H7 (cell line): Measurements from ENCODE around the gene FEV. TPM values are rescaled to one million over a fixed set of nuclear protein-coding genes. Genes with fewer than 3 reads are reported as not detected.

Experiments
- DNase-seq: peaks from one replicate; pipeline ENCODE4 v3.0.0; 2012
- H3K27me3 ChIP-seq: 2 replicates; pipeline ENCODE4 v1.6.0; 2011; ENCODE audit warnings: mild to moderate bottlenecking, low read length; ENCODE audit not compliant: control insufficient read depth, insufficient read depth
- H3K36me3 ChIP-seq: replicated peaks from 2 replicates; pipeline ENCODE4 v1.5.1; 2011; ENCODE audit warnings: low read length; ENCODE audit not compliant: control insufficient read depth, insufficient read depth
- H3K4me3 ChIP-seq: 2 replicates; pipeline ENCODE4 v1.5.1; 2011; ENCODE audit warnings: low read depth, mild to moderate bottlenecking, control low read depth, low read length, moderate library complexity; ENCODE audit not compliant: insufficient read depth
- total RNA-seq: library from RNA; depleted of rRNA; stranded (reverse); fragments of >200 nt; shearing (Covaris generic); gene quantifications from 2 replicates; pipeline ENCODE4 v1.2.3, GENCODE V29; 2014; rRNA removed

Gene FEV
- not detected in 2 replicates for total RNA-seq

- H3K36me3 ChIP-seq: no peaks in the 10 kb centered on the region
Measured at GRCh38 chr2:218985021-218985324, at the start of gene FEV. Gene FEV, minus strand, starts transcription at chr2:218985184. Its CDS starts 109 bp downstream, at chr2:218985075.

GRCh38 chr2:219032051-219032745 lies 47.2 kb upstream of the FEV start:
- Histone ChIP-seq H3K27me3 (peaks cover 8% of the 10 kb centered on the region; the same call in 1 of the 2 replicates), H3K4me3 (no peak overlapping the region), H3K36me3 (no peaks in the 10 kb centered on the region)
- DNase-seq: no peak

More at GRCh38 chr2:218985021-218985324, at the start of gene FEV:
- H3K27me3 ChIP-seq: peaks cover 97% of the 10 kb centered on the region
- peak within 1 kb of the TSS; percentile 26 for H3K4me3 ChIP-seq
- DNase-seq: no peak

GRCh38 chr2:219031005-219031738 lies 46.2 kb upstream of the FEV start:
- Histone ChIP-seq H3K36me3 (no peaks in the 10 kb centered on the region), H3K27me3 (peaks cover 8% of the 10 kb centered on the region; the same call in 1 of the 2 replicates), H3K4me3 (no peak overlapping the region)
- DNase-seq: no peak

- DNase-seq: no peak
- Histone ChIP-seq H3K36me3 (no peaks in the 10 kb centered on the region), H3K27me3 (peaks cover 6% of the 10 kb centered on the region; the same call in 1 of the 2 replicates), H3K4me3 (no peak overlapping the region)
Measured at GRCh38 chr2:219030177-219030940, 45.4 kb upstream of the FEV start.

GRCh38 chr2:219029829-219030165 lies 44.8 kb upstream of the FEV start:
- Histone ChIP-seq H3K36me3 (no peaks in the 10 kb centered on the region), H3K27me3 (peaks cover 5% of the 10 kb centered on the region; the same call in 1 of the 2 replicates), H3K4me3 (no peak overlapping the region)
- DNase-seq: peak; percentile 95

GRCh38 chr2:219028996-219029828 lies 44.2 kb upstream of the FEV start:
- H3K36me3 ChIP-seq: no peaks in the 10 kb centered on the region
- peaks cover 3% of the 10 kb centered on the region; the same call in 1 of the 2 replicates for H3K27me3 ChIP-seq
- no peak for DNase-seq
- no peak overlapping the region for H3K4me3 ChIP-seq

- DNase-seq: no peak
- Histone ChIP-seq H3K4me3 (no peak overlapping the region), H3K36me3 (no peaks in the 10 kb centered on the region), H3K27me3 (no peaks in the 10 kb centered on the region)
Measured at GRCh38 chr2:219028141-219028540, 43.2 kb upstream of the FEV start.

GRCh38 chr2:219027511-219028055 lies 42.6 kb upstream of the FEV start:
- Histone ChIP-seq H3K4me3 (no peak overlapping the region), H3K36me3 (no peaks in the 10 kb centered on the region), H3K27me3 (no peaks in the 10 kb centered on the region)
- DNase-seq: no peak

GRCh38 chr2:219026946-219027345 lies 42.0 kb upstream of the FEV start:
- no peaks in the 10 kb centered on the region for H3K27me3 ChIP-seq
- H3K36me3 ChIP-seq: no peaks in the 10 kb centered on the region
- H3K4me3 ChIP-seq: no peak overlapping the region
- DNase-seq: no peak

GRCh38 chr2:219025637-219026585 lies 40.9 kb upstream of the FEV start:
- no peak for DNase-seq

GRCh38 chr2:219024059-219024458 lies 39.1 kb upstream of the FEV start:
- Histone ChIP-seq H3K27me3 (no peaks in the 10 kb centered on the region), H3K36me3 (no peaks in the 10 kb centered on the region), H3K4me3 (no peak overlapping the region)
- no peak for DNase-seq

More at GRCh38 chr2:219025637-219026585, 40.9 kb upstream of the FEV start:
- Histone ChIP-seq H3K27me3 (no peaks in the 10 kb centered on the region), H3K4me3 (no peak overlapping the region), H3K36me3 (no peaks in the 10 kb centered on the region)

GRCh38 chr2:219023045-219023605 lies 38.1 kb upstream of the FEV start:
- H3K4me3 ChIP-seq: no peak overlapping the region
- no peaks in the 10 kb centered on the region for H3K27me3 ChIP-seq
- no peak for DNase-seq
- no peaks in the 10 kb centered on the region for H3K36me3 ChIP-seq

- H3K4me3 ChIP-seq: no peak overlapping the region
- DNase-seq: no peak
- no peaks in the 10 kb centered on the region for H3K36me3 ChIP-seq
- no peaks in the 10 kb centered on the region for H3K27me3 ChIP-seq
Measured at GRCh38 chr2:219022616-219023015, 37.6 kb upstream of the FEV start.
